A549 (cell line): ENCODE results near the gene DGAT2. TPM values are rescaled to one million over a fixed set of nuclear protein-coding genes. Genes with fewer than 3 reads are reported as not detected.

Experiments used
- ATAC-seq, 2 experiments: fragments of 200-7000 bp in 1 of 2; fragments of >200 bp in 1 of 2; cut with Nextera tagmentation in 1 of 2; cut with Tn5 transposase in 1 of 2; 3 replicates each; pipeline versions ENCODE4 v1.8.0 to v1.9.1; 2018 to 2020; ENCODE audit warnings: mild to moderate bottlenecking in 1 of 2, moderate library complexity in 1 of 2
- CTCF ChIA-PET: fragments of 300-600 bp; sonication (Branson Sonifier 250); formaldehyde crosslinking; extraction: SDS; loops from one replicate; lab custom pipeline; 2021; ENCODE audit warnings: antibody characterized with exemption, inconsistent platforms; lab: Yijun Ruan, JAX
- POLR2A ChIA-PET: fragments of 350-600 bp; formaldehyde crosslinking; extraction: SDS; loops from one replicate; lab custom pipeline; 2021; ENCODE audit warnings: antibody characterized with exemption, inconsistent platforms; lab: Yijun Ruan, JAX
- DNase-seq, 2 experiments: peaks; one replicate each; pipeline versions ENCODE4 v3.0.0 to v3.0.0-alpha.2; 2011 to 2016; ENCODE audit warnings: low read depth in 1 of 2, low spot score in 1 of 2
- FAIRE-seq: peaks from 2 replicates; lab custom pipeline; 2011; peaks lifted over from hg19 to GRCh38; lab: Jason Lieb, UNC
- H3K27ac ChIP-seq, 2 experiments: fragments of >200 bp; sonication (Bioruptor Twin); formaldehyde crosslinking; 3 replicates each; pipeline ENCODE4 v1.5.1; 2016 to 2017
- H3K4me1 ChIP-seq: fragments of >200 bp; sonication (Bioruptor Twin); formaldehyde crosslinking; 3 replicates; pipeline ENCODE4 v1.6.1; 2016
- H3K4me2 ChIP-seq: fragments of >200 bp; sonication (Bioruptor Twin); formaldehyde crosslinking; 3 replicates; pipeline ENCODE4 v1.6.1; 2016
- H3K4me3 ChIP-seq: fragments of >200 bp; sonication (Bioruptor Twin); formaldehyde crosslinking; 3 replicates; pipeline ENCODE4 v1.5.1; 2016
- H3K9me3 ChIP-seq: fragments of >200 bp; sonication (Bioruptor Twin); formaldehyde crosslinking; 3 replicates; pipeline ENCODE4 v1.6.1; 2016
- BHLHE40 ChIP-seq: IDR thresholded peaks from 2 replicates; pipeline ENCODE4 v1.6.1; 2012; ENCODE audit warnings: low read depth, low read length, inconsistent platforms
- CBX8 ChIP-seq: fragments of 200-600 bp; sonication (generic); IDR thresholded peaks from 2 replicates; pipeline ENCODE4 v1.6.1; 2016
- CEBPB ChIP-seq, 2 experiments: fragments of >200 bp in 1 of 2; sonication (Bioruptor Twin) in 1 of 2; formaldehyde crosslinking in 1 of 2; IDR thresholded peaks; 2 replicates each; pipeline ENCODE4 v1.6.1; 2012 to 2016
- FOSB ChIP-seq: fragments of 250-450 bp; sonication (Bioruptor Pico); IDR thresholded peaks from 2 replicates; pipeline ENCODE4 v1.5.0; 2020; ENCODE audit warnings: mild to moderate bottlenecking, moderate library complexity
- FOSL2 ChIP-seq, 2 experiments: fragments of 450-650 bp in 1 of 2; fragments of >200 bp in 1 of 2; sonication (Bioruptor Twin) in 1 of 2; formaldehyde crosslinking; IDR thresholded peaks; 2 replicates each; pipeline versions ENCODE4 v1.5.0 to v1.6.1; 2016 to 2020; ENCODE audit warnings: mild to moderate bottlenecking in 1 of 2, moderate library complexity in 1 of 2
- GATA3 ChIP-seq: IDR thresholded peaks from 2 replicates; pipeline ENCODE4 v1.6.1; 2012; ENCODE audit warnings: borderline replicate concordance
- HOXB5 ChIP-seq: fragments of 250-450 bp; sonication (Bioruptor Pico); IDR thresholded peaks from 2 replicates; pipeline ENCODE4 v1.5.0; 2020; ENCODE audit warnings: mild to moderate bottlenecking, moderate library complexity
- JUN ChIP-seq, 2 experiments: fragments of >200 bp; sonication (Bioruptor Twin); formaldehyde crosslinking; IDR thresholded peaks; 2 replicates in 1 of 2; 3 replicates in 1 of 2; pipeline ENCODE4 v1.6.1; 2016 to 2017
- MAFK ChIP-seq: fragments of 450-650 bp; IDR thresholded peaks from 2 replicates; pipeline ENCODE4 v1.6.1; 2014; ENCODE audit not compliant: partially characterized antibody
- MAZ ChIP-seq: fragments of 150-350 bp; IDR thresholded peaks from 2 replicates; pipeline ENCODE4 v1.6.1; 2014; ENCODE audit warnings: antibody characterized with exemption, low read depth, low read length, borderline replicate concordance
- MYC ChIP-seq: IDR thresholded peaks from 2 replicates; pipeline ENCODE4 v1.6.1; 2012; ENCODE audit warnings: mild to moderate bottlenecking, inconsistent platforms, low read length, improper control_type of control experiment, borderline replicate concordance
- POLR2A ChIP-seq: IDR thresholded peaks from 2 replicates; pipeline ENCODE4 v1.6.1; 2012; ENCODE audit warnings: mild to moderate bottlenecking, low read length
- RAD21 ChIP-seq, 2 experiments: fragments of >200 bp in 1 of 2; sonication (Bioruptor Twin) in 1 of 2; formaldehyde crosslinking in 1 of 2; IDR thresholded peaks in 1 of 2; conservative IDR thresholded peaks in 1 of 2; 2 replicates in 1 of 2; 3 replicates in 1 of 2; pipeline ENCODE4 v1.6.1; 2012 to 2018; ENCODE audit warnings: inconsistent platforms in 1 of 2
- RFX5 ChIP-seq: fragments of 450-650 bp; IDR thresholded peaks from 2 replicates; pipeline ENCODE4 v1.7.1; 2014; ENCODE audit warnings: antibody characterized with exemption, mild to moderate bottlenecking, moderate library complexity
- SMC3 ChIP-seq: fragments of >200 bp; sonication (Bioruptor Twin); formaldehyde crosslinking; IDR thresholded peaks from 3 replicates; pipeline ENCODE4 v1.6.1; 2018; ENCODE audit warnings: inconsistent platforms
- SREBF2 ChIP-seq: fragments of 450-650 bp; IDR thresholded peaks from 2 replicates; pipeline ENCODE4 v1.6.1; 2014; ENCODE audit warnings: mild to moderate bottlenecking, moderate library complexity
- ZNF302 ChIP-seq: fragments of 250-450 bp; sonication (Bioruptor Pico); IDR thresholded peaks from 2 replicates; pipeline ENCODE4 v1.9.0; 2021; ENCODE audit warnings: inconsistent platforms, mild to moderate bottlenecking, moderate library complexity
- ZSCAN20 ChIP-seq: fragments of 250-450 bp; sonication (Bioruptor Pico); IDR thresholded peaks from 2 replicates; pipeline ENCODE4 v1.8.0; 2022; ENCODE audit warnings: mild to moderate bottlenecking, moderate library complexity
- WGBS: methylation state at CpG from one replicate; pipeline ENCODE4 v1.1.6; 2017; ENCODE audit errors: missing lambda C conversion rate; 5-methylcytosine and 5-hydroxymethylcytosine counted together
- polyA plus RNA-seq, 4 experiments: library from polyadenylated mRNA; depleted of rRNA in 3 of 4; stranded (reverse); fragments of >200 nt; fragmentation: RNase III in 1 of 4; extraction: RNeasy Plus Mini Kit Qiagen cat#74134 plus additional on column Dnase treatment in 1 of 4; gene quantifications; 2 replicates in 3 of 4; 3 replicates in 1 of 4; pipeline ENCODE4 v1.2.3, GENCODE V29; 2011 to 2017
- TF ChIP-seq, protein P1 (sequence below): IDR thresholded peaks from 2 replicates; pipeline ENCODE4 v1.6.1; 2012
- TF ChIP-seq, protein P2 (sequence below): fragments of >200 bp; sonication (Bioruptor Twin); formaldehyde crosslinking; IDR thresholded peaks from 3 replicates; pipeline ENCODE4 v1.6.1; 2016
- TF ChIP-seq, protein P3 (sequence below): fragments of 250-450 bp; sonication (Bioruptor Pico); IDR thresholded peaks from 2 replicates; pipeline ENCODE4 v1.5.0; 2021; ENCODE audit warnings: mild to moderate bottlenecking, moderate library complexity, borderline replicate concordance
- TF ChIP-seq, protein P4 (sequence below): fragments of 250-450 bp; sonication (Bioruptor Pico); IDR thresholded peaks from 2 replicates; pipeline ENCODE4 v1.5.0; 2020; ENCODE audit warnings: low read depth, mild to moderate bottlenecking, moderate library complexity
- TF ChIP-seq, protein P5 (sequence below): IDR thresholded peaks from 2 replicates; pipeline ENCODE4 v1.6.1; 2012; ENCODE audit warnings: low read depth, borderline replicate concordance

DGAT2 gene
- polyA plus RNA-seq, 2 of the 4 experiments (the other 2 are of a cell fraction) = 1.6 to 1.9 TPM

DNA sequence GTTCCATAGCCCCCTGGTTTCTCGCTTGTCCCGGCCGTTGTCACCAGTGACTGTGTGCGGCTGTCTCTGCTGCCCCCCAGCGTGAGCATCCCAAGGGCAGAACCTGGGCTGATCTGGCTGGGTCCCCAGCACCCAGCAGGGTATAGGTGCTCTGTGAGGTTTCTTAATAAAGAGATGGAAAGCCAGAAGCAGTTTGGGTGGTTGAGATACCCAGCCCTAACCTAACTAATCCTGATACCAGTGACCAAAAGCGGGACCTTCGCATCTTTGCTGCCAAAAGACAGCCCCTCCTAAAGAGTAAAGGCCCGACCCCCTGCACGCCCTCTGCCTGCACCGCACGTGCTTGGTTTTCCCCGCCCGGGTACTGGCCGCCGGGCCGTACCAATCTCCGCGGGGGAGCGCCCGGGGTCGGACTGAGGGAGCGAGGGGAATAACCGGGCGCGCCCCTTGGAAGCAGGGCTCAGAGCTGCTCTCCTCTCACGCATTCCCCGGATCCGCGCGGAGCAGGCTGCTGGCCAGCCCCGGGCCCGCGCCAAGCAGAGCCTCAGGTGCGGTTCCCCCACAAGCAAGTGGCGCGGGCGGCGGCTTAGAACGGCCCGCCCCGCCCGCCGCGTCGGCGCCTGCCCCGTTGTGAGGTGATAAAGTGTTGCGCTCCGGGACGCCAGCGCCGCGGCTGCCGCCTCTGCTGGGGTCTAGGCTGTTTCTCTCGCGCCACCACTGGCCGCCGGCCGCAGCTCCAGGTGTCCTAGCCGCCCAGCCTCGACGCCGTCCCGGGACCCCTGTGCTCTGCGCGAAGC, at the start of gene DGAT2 (continued):
- no peak for TF ChIP-seq ZSCAN20 (CRISPR knock-in tag)
- TF ChIP-seq POLR2A = no peak; the same call in 1 of the 2 replicates
- TF ChIP-seq, protein P1, sequence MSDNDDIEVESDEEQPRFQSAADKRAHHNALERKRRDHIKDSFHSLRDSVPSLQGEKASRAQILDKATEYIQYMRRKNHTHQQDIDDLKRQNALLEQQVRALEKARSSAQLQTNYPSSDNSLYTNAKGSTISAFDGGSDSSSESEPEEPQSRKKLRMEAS = peak; percentile 100
- no peak for TF ChIP-seq FOSB (CRISPR knock-in tag)
- TF ChIP-seq FOSL2 (IDR thresholded peaks at IDR 0.05) = no peak
- TF ChIP-seq FOSL2 (CRISPR knock-in tag; IDR thresholded peaks at IDR 0.05) = no peak
- peak; percentile 40 to 41; a peak in 2 of 5 replicates for TF ChIP-seq RAD21 (conservative IDR thresholded peaks at IDR 0.05 in 1 of 2, IDR thresholded peaks at IDR 0.05 in 1 of 2)
- no peak for TF ChIP-seq RFX5
- 0 out of 3 replicates have a peak, but pooled peaks have one; percentile 9 for TF ChIP-seq SMC3
- no peak for TF ChIP-seq CEBPB (IDR thresholded peaks at IDR 0.05)
- no peak for TF ChIP-seq MAZ
- TF ChIP-seq GATA3 = peak; percentile 66
- TF ChIP-seq, protein P2, sequence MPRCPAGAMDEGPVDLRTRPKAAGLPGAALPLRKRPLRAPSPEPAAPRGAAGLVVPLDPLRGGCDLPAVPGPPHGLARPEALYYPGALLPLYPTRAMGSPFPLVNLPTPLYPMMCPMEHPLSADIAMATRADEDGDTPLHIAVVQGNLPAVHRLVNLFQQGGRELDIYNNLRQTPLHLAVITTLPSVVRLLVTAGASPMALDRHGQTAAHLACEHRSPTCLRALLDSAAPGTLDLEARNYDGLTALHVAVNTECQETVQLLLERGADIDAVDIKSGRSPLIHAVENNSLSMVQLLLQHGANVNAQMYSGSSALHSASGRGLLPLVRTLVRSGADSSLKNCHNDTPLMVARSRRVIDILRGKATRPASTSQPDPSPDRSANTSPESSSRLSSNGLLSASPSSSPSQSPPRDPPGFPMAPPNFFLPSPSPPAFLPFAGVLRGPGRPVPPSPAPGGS = no peak
- TF ChIP-seq BHLHE40 = peak; percentile 74

DNA sequence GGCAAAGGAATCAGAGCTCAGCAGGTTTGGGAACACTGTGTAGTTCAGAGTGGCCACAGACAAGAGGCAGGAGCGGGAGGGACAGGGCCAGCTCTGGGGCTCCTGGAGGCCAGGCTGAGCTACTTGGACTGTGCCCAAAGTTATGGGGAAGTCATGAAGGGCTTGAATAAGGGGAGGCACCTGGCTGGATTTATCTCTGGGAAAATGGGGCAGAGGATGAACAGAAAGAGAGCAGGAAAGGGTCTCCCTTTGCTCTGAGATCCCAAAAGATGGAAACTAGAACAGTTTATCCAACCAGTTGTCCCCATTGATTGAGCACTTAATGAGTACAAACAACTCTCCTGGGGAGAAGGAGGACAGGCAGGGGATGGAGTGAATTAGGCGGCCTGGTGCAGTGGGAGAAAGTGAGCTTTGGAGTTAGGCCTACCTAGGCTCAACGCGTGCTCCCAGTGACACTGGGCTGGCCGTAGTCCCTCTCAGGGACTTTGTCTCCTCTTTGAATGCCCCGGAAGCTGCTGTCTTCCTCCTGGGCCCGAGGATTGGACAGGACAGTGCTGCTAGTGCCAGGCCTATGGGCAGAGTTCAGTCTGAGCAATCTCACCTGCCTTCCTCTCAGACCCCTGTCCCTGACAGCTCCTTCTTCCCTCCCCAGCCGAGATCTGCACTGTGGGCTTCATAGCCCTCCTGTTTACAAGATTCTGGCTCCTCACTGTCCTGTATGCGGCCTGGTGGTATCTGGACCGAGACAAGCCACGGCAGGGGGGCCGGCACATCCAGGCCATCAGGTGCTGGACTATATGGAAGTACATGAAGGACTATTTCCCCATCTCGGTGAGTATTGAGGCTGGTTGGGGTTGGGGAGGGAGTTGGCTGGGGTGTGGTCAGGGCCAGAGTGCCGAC, 49.0 kb upstream of the DGAT2 start:
- 84% methylated on average over 14 of the region's 14 CpGs for WGBS
- H3K4me2 ChIP-seq = no peak overlapping the region
- POLR2A ChIA-PET = no interaction called here
- FAIRE-seq (no peak), DNase-seq (no peak), ATAC-seq (no peak)
- no peaks in the 10 kb centered on the region for H3K4me1 ChIP-seq
- CTCF ChIA-PET = interaction anchor here (0.5 to 2.4 kb wide), 5 partner anchors 13 to 167 kb away, joined by 3 to 8 read pairs (median 3); no protein-coding TSS in a partner anchor
- no peak overlapping the region for H3K4me3 ChIP-seq
- TF ChIP-seq MAFK (no peak), ZSCAN20 (CRISPR knock-in tag) (no peak), ZNF302 (CRISPR knock-in tag) (no peak), SREBF2 (no peak), MYC (no peak), CBX8 (no peak), CEBPB (IDR thresholded peaks at IDR 0.05) (no peak), HOXB5 (CRISPR knock-in tag) (no peak), MAZ (no peak), SMC3 (no peak), JUN (IDR thresholded peaks at IDR 0.05) (no peak)
- TF ChIP-seq, protein P3, sequence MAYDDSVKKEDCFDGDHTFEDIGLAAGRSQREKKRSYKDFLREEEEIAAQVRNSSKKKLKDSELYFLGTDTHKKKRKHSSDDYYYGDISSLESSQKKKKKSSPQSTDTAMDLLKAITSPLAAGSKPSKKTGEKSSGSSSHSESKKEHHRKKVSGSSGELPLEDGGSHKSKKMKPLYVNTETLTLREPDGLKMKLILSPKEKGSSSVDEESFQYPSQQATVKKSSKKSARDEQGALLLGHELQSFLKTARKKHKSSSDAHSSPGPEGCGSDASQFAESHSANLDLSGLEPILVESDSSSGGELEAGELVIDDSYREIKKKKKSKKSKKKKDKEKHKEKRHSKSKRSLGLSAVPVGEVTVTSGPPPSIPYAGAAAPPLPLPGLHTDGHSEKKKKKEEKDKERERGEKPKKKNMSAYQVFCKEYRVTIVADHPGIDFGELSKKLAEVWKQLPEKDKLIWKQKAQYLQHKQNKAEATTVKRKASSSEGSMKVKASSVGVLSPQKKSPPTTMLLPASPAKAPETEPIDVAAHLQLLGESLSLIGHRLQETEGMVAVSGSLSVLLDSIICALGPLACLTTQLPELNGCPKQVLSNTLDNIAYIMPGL (CRISPR knock-in tag) = no peak
- TF ChIP-seq, protein P4, sequence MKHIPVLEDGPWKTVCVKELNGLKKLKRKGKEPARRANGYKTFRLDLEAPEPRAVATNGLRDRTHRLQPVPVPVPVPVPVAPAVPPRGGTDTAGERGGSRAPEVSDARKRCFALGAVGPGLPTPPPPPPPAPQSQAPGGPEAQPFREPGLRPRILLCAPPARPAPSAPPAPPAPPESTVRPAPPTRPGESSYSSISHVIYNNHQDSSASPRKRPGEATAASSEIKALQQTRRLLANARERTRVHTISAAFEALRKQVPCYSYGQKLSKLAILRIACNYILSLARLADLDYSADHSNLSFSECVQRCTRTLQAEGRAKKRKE (CRISPR knock-in tag) = no peak
- TF ChIP-seq, protein P5, sequence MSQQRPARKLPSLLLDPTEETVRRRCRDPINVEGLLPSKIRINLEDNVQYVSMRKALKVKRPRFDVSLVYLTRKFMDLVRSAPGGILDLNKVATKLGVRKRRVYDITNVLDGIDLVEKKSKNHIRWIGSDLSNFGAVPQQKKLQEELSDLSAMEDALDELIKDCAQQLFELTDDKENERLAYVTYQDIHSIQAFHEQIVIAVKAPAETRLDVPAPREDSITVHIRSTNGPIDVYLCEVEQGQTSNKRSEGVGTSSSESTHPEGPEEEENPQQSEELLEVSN = no peak
- no peaks in the 10 kb centered on the region for H3K9me3 ChIP-seq
- no peak overlapping the region for H3K27ac ChIP-seq
